Kidney glomerular epithelial cell (primary cell): ENCODE results near the gene NEU4.

Source experiments
- DNase-seq: peaks from one replicate; lab custom pipeline; 2025; lab: John Stamatoyannopoulos, UW

Gene NEU4

GRCh38 chr2:241851325-241852115 lies 42.5 kb downstream of the NEU4 start:
- DNase-seq = no peak

DNA sequence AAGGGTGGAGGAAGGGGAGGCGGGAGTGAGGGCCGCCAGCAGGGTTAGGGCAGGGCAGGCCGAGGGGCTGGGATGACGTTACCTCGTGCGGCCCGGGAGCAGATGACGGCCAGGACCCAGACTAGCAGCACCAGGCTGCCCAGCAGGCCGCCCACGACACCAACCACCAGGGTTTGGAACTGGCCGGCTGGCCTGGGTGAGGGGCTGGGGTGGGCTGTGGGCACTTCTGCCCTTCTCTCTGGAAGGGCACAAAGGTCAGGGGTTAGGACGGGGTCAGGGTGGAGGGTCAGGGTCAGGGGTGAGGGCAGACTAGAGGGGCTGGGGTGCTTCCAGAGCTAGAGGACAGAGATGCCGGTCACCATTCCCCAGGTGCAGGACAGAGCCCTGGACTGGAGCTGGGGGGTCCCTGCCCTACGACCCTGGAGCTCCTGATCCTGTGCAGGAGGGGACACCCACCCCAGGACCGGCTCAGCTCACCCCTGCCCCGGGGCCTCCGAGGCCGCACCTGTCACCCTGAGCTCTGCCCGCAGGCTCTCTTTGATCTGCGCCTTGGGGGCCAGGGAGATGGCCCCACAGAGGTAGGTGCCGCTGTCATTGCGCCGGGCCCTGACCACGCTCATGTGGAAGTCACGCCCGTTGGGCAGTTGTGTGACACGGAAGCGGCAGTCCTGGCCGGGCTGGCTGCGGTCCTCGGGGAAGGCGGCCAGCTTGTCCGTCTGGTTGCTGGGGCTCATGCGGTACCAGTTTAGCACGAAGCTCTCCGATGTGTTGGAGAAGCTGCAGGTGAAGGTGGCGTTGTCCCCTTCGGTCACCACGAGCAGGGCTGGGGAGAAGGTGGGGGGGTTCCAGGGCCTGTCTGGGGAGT lies 43.4 kb downstream of the NEU4 start:
- no peak for DNase-seq

DNA sequence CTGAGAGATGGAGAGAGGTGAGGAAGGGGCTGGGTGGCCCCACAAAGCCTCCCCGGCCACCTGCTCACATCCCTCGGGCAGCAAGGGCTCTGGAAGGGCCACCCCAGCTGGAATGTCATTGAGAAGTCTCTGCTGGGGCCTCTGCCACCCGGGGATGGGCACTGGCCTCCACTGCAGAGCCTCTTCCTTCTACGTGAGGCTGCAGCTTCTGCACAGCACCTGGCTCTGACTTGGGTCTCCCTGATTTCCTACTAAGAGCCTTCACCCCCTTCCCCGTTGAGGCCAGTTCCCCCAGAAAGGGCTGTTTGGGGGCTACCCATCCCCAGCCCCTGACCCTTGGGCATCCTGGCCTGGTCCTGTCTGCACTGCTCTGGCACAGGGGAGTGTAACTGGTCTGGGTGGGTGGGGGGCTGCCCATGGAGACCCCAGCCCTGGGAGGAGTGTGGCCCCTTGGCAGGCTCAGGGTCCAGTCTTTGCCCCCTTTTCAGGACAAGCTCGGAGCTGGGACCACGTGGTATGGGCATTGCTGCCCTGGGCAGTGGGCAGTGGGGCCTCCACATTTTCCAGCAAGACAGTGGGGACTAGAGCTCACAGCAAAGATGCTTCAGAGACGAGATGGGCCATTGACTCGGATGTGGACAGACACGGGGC lies 44.1 kb downstream of the NEU4 start:
- DNase-seq = no peak

GRCh38 chr2:241853651-241854341 lies 44.8 kb downstream of the NEU4 start:
- no peak for DNase-seq

DNA sequence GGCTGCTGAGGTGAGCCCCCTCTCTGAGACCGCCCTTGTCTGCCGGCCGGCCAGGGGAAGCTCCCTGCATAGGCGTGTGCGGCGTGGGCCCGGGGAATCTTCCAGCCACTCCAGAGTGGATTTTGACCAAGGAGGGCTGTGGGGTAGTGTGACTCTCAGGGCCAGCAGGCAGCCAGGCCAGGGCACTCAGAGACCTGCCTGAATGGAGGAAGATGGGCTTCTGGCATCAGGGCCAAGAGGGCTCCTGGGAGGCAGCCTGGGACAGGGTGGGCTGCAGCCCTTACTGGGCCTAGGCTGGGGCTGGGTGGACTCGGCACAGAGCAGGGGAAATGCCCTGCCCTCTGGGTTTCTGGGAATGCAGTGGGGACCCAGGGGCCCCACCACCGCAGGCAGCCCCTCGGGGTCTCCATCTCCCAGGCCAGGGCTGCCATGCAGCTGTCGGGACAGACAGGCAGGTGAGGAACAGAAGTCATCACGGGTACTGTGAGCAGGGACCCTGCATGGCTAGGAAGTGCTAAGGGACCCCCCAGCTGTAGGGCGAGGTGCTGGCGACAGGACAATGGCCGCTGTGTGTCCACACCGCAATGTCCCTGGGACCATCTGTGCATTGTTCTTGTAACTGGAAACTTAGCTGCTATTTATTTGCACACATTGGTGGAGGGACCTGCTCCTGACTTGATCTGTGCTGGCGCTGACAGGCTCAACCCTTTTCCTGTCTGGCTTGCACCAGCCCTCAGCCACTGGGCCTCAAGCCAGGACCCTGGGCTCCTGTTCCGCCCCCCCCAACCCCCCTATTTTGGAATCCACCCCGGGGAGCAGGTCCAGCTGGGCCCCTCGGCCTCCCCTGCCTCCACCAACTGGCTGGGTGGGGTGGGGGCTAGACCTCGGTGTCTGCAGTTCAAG lies 45.6 kb downstream of the NEU4 start:
- no peak for DNase-seq

- no peak for DNase-seq
Measured at GRCh38 chr2:241855245-241855887, 46.4 kb downstream of the NEU4 start.

GRCh38 chr2:241855888-241856422 lies 47.0 kb downstream of the NEU4 start:
- DNase-seq = no peak

DNA sequence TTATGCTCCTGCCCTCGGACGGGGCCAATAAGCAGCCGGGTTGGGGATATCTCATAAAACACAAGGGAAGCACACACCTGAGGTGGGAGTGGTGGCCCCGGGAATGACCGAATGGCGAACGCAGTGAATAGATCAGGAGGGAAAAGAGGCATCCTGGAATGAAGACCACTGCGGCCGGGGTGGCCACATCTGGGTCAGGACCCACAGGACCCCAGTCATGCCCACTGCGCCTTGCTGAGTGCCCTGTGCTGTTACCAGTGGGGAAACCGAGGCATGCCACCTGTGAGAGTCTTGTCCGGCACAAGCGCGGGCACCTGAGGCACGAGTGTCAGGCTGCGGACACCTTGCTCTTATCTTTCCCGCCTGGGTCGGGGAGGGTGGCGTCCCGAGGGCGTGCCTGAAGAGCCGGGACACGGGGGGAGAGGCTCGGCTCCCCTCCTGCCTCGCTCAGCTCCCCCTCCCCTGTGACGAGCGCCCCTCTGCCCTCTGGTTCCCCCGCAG lies 48.1 kb downstream of the NEU4 start:
- no peak for DNase-seq

DNA sequence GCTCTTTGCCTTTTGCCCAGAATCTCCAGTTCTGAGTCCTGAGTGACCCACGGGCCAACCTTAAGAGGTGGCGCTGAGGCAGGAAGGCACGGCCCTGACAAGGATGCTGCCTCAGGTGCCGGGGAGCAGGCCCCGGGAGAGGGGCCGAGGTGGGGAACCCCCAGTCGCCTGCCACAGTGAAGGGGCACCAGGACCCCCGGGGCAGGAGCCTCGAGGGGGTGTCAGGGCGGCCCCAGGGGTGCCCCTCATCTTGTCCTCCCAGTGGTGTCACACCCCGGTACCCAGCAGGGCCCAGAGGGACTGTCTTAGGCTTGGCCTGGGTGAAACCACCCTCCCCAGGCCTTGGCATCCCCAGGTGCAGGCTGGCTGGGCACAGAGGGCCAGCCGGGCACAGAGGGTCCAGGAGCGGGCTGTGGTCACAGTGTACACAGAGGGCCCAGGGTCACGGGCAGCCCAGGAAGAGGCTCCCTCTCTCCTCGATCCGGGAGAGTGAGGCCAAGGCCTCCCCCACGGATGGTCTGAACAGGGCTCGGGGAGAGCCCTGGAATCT lies 48.7 kb downstream of the NEU4 start:
- no peak for DNase-seq

DNA sequence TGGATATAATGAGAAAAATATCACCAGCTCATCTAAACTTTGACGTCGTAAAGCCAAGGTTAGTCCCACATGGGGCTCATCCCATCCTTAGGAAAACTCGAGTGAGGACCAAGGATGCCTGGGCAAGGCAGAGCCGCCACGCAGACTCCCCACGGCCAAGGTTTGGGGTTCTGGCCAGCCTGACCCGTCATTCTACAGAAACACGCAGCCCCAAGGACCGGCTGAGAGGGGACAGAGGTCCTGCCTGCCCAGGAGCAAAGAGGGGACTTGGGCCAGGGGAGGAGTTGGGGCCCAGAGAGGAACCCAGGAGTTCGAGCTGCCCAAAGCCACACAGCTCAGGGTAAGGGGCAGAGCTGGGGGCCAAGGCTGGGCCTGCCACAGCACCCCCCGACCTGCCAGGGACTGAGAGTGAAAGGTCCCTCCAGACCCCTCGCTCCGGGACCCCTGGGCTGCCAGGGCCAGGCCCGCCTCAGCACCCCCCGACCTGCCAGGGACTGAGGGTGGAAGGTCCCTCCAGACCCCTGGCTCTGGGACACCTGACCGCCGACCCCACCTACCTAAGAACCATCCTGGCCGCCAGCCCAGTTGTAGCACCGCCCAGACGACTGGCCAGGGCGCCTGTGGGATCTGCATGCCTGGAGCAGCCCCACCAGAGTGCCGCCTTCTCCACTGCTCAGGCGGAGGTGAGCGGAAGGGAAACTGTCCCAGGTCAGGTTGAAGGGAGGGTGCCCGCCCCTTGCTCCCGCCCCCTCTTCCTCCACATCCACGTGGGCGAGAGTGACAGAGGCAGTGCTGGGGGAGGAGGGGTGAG lies 49.4 kb downstream of the NEU4 start, which contains the start of gene PDCD1:
PDCD1 (minus strand) TSS at position 689 of the 811 bp plus-strand sequence; CDS start at position 633, 56 bp downstream.
- no peak for DNase-seq

- no peak for DNase-seq
Measured at GRCh38 chr2:241859017-241859435, 50.0 kb downstream of the NEU4 start.

DNA sequence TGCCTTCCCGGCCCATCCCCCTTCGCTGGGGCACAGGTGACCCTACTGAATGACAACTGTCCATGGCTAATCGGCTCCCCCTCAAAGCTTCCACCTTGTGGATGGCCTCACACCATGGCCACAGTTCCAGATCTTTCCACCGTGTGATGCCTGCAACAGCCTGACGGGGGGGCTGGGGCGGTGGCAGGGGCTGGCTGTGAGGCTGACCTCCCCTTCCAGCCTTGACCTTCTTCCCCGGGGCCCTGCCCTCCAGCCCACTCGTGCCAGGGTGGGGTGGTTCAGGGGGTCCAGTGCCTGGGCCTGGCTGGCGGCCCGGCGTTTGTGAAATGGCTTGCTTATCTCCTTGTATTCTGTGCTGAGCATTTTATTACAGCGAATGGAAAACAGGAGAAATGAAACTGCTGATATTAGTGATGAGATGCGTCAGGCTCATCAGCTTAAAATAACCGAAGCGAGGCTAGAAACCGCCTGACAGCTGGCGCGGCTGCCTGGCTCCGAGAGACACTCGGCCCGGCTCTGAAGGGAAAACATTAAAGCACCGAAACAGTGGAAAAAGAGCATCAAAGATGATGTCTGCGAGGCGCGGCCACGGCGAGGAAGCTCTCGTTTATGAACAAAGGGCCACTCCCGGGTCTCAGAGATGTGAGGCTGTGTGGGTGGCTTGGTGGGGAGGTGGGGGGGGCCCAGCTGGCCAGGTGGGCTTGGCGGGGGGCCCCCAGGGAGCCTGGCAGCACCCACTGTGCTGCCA lies 50.6 kb downstream of the NEU4 start:
- DNase-seq = no peak

- DNase-seq = no peak
Measured at GRCh38 chr2:241860184-241861078, 51.4 kb downstream of the NEU4 start.

DNA sequence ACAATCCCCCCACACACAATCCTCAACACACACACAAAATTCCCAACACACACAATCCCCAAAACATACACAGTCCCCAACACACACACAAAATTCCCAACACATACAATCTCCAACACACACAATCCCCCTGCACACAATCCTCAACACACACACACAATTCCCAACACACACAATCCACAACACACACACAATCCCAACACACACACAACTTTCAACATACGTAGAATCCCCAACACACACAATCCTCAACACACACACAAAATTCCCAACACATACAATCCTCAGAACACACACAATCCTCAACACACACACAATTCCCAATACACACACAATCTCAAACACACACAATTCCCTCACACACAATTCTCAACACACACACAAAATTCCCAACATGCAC lies 52.3 kb downstream of the NEU4 start:
- DNase-seq = no peak

DNA sequence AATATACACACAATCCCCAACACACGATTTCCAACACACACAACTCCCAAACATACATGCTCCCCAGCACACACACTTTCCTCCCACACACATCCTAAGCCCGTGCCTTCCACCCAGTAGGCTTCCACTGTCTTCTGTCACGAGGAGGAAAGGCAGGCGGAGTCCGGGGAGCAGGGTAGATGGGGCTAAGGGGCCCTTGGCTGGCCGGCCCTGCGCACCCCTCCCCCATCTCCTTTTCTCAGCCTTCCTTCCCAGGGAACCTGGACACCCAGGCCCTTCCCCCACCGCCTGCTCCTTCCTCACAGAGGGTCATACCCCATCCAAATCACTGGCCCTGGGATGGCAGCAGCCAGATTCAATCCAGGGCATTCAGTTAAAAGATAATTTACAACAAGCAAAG lies 53.1 kb downstream of the NEU4 start:
- DNase-seq = no peak

- DNase-seq = no peak
Measured at GRCh38 chr2:241862775-241863535, 54.0 kb downstream of the NEU4 start.
